Lower leg skin (tissue), 4 donors: ENCODE results near the gene AKR1E2. TPM values are rescaled to one million over a fixed set of nuclear protein-coding genes. Genes with fewer than 3 reads are reported as not detected.

Experiments used
- DNase-seq, 2 donors: peaks; one replicate each; pipeline ENCODE4 v3.0.0-alpha.2; 2019; ENCODE audit warnings: low spot score in 2 of 2
- H3K4me3 ChIP-seq: fragments of 200-600 bp; sonication (generic); 2 replicates; pipeline ENCODE4 v1.5.1; 2017; ENCODE audit warnings: mild to moderate bottlenecking, low read depth; ENCODE audit not compliant: poor library complexity, severe bottlenecking
- POLR2A ChIP-seq, 2 donors: fragments of 450-650 bp; IDR thresholded peaks; one replicate each; pipeline ENCODE4 v1.6.1; 2016 to 2017; ENCODE audit warnings: antibody characterized with exemption in 2 of 2, mild to moderate bottlenecking in 1 of 2, moderate library complexity in 1 of 2
- WGBS, 2 donors: methylation state at CpG; one replicate each; pipeline ENCODE4 v1.1.5; 2018; 5-methylcytosine and 5-hydroxymethylcytosine counted together
- intact Hi-C: fragments of 100-400 bp; cut with DNase I; formaldehyde crosslinking; loops from one replicate; pipeline ENCODE4 v1.15.0; 2023; ENCODE audit warnings: low total_unique reads
- total RNA-seq, 4 donors: library from RNA; depleted of rRNA; stranded (reverse); fragments of >200 nt; gene quantifications; one replicate each; pipeline ENCODE4 v1.1.0, GENCODE V29; 2016
- TF ChIP-seq, protein P1 (sequence below), 3 donors: fragments of 450-650 bp; IDR thresholded peaks; one replicate each; pipeline ENCODE4 v1.5.1; 2016; ENCODE audit warnings: antibody characterized with exemption in 3 of 3, mild to moderate bottlenecking in 3 of 3, moderate library complexity in 2 of 3

Gene AKR1E2
- total RNA-seq, 4 donors from 2014 or later = 0.91 to 6.2 (median 3.8) TPM

- no peak overlapping the region for H3K4me3 ChIP-seq
- DNase-seq = no peak
- 68 to 81% methylated on average over 5 of the region's 5 CpGs for WGBS, 2 donors
- TF ChIP-seq POLR2A (IDR thresholded peaks at IDR 0.05) = no peak
- TF ChIP-seq, protein P1, sequence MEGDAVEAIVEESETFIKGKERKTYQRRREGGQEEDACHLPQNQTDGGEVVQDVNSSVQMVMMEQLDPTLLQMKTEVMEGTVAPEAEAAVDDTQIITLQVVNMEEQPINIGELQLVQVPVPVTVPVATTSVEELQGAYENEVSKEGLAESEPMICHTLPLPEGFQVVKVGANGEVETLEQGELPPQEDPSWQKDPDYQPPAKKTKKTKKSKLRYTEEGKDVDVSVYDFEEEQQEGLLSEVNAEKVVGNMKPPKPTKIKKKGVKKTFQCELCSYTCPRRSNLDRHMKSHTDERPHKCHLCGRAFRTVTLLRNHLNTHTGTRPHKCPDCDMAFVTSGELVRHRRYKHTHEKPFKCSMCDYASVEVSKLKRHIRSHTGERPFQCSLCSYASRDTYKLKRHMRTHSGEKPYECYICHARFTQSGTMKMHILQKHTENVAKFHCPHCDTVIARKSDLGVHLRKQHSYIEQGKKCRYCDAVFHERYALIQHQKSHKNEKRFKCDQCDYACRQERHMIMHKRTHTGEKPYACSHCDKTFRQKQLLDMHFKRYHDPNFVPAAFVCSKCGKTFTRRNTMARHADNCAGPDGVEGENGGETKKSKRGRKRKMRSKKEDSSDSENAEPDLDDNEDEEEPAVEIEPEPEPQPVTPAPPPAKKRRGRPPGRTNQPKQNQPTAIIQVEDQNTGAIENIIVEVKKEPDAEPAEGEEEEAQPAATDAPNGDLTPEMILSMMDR (IDR thresholded peaks at IDR 0.05) = no peak
- intact Hi-C loops = no loop called here
Measured at GRCh38 chr10:4851176-4851575, 25.2 kb downstream of the AKR1E2 start.

- H3K4me3 ChIP-seq = no peak overlapping the region
- WGBS, 2 donors = 14 to 15% methylated on average over 6 of the region's 6 CpGs
- DNase-seq = no peak
- intact Hi-C loops = no loop called here
- TF ChIP-seq, protein P1 (IDR thresholded peaks at IDR 0.05) = no peak
- no peak for TF ChIP-seq POLR2A (IDR thresholded peaks at IDR 0.05)
Measured at GRCh38 chr10:4851846-4852245, 25.8 kb downstream of the AKR1E2 start.

GRCh38 chr10:4865945-4866661, 40.1 kb downstream of the AKR1E2 start:
- TF ChIP-seq, protein P1 (IDR thresholded peaks at IDR 0.05) = no peak
- TF ChIP-seq POLR2A (IDR thresholded peaks at IDR 0.05) = no peak
- no peak overlapping the region for H3K4me3 ChIP-seq
- no peak for DNase-seq
- 81 to 85% methylated on average over 7 of the region's 7 CpGs for WGBS, 2 donors
- intact Hi-C loops = no loop called here

- WGBS, 2 donors = 61 to 64% methylated on average over 2 of the region's 2 CpGs
- no peak overlapping the region for H3K4me3 ChIP-seq
- TF ChIP-seq, protein P1 (IDR thresholded peaks at IDR 0.05) = no peak
- no peak for TF ChIP-seq POLR2A (IDR thresholded peaks at IDR 0.05)
- no peak for DNase-seq
- intact Hi-C loops = no loop called here
Measured at GRCh38 chr10:4867109-4867519, 41.1 kb downstream of the AKR1E2 start.

DNA sequence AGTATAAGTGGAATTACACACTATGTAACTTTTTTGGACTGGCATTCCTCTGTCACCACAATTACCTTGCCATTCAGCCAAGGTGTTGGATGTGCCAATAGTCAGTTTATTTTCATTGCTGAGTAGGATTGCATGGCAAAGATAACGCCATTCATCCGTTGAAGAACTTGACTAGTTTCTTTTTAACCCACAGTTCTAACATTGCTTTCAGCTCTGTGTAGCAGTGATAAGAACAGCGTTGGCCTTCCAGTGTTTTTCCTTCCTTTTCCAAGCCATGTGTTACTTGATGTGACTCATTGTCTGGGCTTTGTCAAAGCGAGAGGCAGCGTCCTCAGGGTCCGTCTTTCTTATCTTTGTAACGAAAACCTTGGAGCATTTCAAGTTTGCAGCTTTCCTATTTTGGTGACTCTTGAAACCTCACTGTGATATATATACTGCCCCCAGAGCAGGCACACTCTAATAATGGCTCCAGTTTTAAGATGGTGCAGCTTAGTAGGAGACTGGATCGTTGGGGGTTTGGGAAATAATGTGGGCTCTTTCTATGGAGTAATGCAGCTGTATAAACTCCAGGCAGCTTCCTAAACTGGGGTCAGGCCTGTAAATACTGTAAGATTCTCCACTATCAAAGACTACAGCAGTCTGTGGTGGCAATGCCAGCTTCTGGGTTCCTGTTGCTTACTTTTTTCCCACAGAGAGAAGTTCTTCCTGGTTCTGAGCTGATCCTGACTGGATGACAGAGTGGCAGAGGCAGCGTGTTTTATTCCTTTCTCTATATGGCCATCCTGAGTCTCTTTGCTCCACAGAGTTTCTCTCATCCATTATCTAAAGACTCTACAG, 41.7 kb downstream of the AKR1E2 start:
- TF ChIP-seq, protein P1 (IDR thresholded peaks at IDR 0.05) = no peak
- TF ChIP-seq POLR2A (IDR thresholded peaks at IDR 0.05) = no peak
- 70 to 85% methylated on average over 9 of the region's 9 CpGs for WGBS, 2 donors
- intact Hi-C loops = no loop called here

More for the DNA sequence above, 41.7 kb downstream of the AKR1E2 start:
- no peak for DNase-seq
- no peak overlapping the region for H3K4me3 ChIP-seq
